HL-60/S4 treated with retinoic acid at 250 ng/mL for 4 days and 3 days (cell line): ENCODE results near the gene PRSS16.
"Not testable (repeated sequence)": the region's sequence is repeated elsewhere in the genome, so short reads cannot be mapped to it uniquely, and the experiment has no call there.

Experiments used
- in situ Hi-C: fragments of 300-500 bp; cut with MboI; formaldehyde crosslinking; loops from 2 replicates; pipeline ENCODE4 v1.7.0; 2022; ENCODE audit warnings: low sequenced_read_pairs

PRSS16 gene, protein sequence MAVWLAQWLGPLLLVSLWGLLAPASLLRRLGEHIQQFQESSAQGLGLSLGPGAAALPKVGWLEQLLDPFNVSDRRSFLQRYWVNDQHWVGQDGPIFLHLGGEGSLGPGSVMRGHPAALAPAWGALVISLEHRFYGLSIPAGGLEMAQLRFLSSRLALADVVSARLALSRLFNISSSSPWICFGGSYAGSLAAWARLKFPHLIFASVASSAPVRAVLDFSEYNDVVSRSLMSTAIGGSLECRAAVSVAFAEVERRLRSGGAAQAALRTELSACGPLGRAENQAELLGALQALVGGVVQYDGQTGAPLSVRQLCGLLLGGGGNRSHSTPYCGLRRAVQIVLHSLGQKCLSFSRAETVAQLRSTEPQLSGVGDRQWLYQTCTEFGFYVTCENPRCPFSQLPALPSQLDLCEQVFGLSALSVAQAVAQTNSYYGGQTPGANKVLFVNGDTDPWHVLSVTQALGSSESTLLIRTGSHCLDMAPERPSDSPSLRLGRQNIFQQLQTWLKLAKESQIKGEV

GRCh38 chr6:27247133-27247836, at the start of gene PRSS16:
Gene PRSS16, plus strand, starts transcription at chr6:27247701. Its CDS starts 37 bp downstream, at chr6:27247738.
- in situ Hi-C loops, result no loop called here

DNA sequence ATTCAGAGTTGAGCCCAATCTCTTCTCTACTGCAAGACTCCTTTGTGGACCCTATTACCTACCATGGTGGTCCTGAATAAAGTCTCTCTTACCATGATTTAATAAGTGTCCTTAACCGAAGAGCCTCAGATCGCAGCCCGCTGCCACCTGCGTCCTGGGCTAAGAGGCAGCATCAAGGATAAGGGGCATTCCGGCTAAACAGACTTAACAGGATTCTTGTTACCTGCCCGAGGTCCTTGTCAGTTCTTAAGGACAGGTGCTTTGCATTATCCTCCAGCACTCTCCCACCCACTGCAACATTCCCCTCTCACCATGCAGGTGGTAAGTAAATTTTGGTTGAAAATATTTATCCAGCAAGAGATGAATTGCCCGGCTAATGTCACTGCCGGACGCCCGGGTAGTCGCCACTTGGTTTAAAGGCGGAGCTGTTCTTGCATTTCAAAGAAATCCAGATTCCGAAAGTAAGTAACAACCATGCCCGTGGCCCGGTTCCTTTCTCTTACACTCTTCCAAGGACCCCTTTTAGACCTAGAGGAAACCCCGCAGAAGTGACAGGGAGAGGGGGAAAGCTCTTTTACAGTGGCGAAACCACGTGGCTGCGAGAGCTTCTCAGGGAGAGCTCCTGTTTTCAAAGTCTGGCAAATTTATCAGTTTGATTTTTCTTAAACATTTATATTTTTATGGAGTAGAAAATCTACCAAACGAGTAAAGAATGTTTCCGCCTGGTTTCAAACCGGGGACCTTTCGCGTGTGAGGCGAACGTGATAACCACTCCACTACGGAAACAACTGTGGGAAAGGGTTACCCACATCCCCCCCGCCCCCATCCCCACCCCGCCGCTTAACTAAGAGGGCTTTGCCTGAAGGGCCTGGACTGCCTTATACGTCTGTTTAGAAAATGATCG, 41.9 kb upstream of the PRSS16 start:
- in situ Hi-C loops, result no loop called here

- in situ Hi-C loops, result no loop called here
Observed at GRCh38 chr6:27206806-27207205, 40.7 kb upstream of the PRSS16 start.

- in situ Hi-C loops, result no loop called here
Observed at GRCh38 chr6:27208042-27208441, 39.5 kb upstream of the PRSS16 start.

GRCh38 chr6:27209196-27209595, 38.3 kb upstream of the PRSS16 start:
- in situ Hi-C loops, result no loop called here

DNA sequence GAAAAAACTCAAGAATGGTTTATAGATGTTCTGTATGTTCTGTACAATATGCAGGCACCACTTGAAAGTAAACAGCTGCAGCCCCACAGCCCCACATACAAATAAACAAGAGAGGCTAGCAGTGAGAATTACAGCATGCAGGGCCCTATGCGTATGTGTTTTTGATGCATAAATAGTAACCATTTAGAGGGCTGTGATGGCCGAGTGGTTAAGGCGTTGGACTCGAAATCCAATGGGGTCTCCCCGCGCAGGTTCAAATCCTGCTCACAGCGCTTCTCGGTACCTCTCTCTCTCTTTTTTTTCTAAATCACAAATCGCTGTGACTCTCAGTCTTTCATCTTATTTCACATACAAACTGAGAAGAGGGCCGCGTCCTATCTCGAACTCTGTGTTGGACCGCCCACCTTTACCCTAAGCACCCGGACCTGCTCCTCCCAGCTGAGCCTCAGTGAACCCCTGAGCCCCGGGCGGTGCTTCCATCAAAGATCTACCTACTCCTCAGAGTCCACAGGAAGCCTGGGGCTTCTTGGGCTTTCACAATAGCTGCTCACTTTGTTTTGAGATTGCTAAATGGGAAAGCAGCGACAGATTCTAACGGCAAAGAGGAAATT, 37.7 kb upstream of the PRSS16 start:
- in situ Hi-C loops, result no loop called here

DNA sequence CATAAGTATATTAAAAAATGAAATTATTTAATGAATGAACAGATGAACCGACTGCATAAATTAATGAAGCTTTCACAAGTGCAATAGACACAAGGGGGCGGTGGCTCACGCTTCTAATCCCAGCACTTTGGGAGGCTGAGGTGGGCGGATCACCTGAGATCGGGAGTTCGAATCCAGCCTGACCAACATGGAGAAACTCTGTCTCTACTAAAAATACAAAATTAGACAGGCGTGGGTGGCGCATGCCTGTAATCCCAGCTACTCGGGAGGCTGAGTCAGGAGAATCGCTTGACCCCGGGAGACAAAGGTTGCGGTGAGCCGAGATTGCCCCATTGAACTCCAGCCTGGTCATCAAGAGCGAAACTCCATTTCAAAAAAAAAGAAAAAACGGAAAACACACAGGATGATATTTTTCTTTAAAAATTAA, 34.4 kb upstream of the PRSS16 start:
- in situ Hi-C loops, result not testable (repeated sequence)

GRCh38 chr6:27213544-27214125, 33.9 kb upstream of the PRSS16 start:
- in situ Hi-C loops, result no loop called here

DNA sequence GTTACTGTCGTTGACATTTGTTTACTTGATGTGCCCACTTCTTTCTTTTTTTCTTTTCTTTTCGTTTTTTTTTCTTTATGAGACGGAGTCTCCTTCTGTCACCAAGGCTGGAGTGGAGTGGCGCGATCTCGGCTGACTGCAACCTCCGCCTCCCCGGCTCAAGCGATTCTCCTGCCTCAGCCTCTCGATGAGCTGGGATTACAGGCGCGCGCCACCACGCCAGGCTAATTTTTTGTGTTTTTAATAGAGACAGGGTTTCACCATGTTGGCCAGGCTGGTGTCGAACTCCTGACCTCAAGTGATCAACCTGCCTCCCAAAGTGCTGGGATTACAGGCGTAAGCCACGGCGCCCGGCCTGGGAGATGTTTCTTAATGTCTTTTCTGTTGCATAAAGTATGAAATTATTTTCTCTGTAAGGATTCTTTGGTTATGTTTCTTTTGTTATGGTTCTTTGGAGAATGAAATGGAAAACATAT, 33.3 kb upstream of the PRSS16 start:
- in situ Hi-C loops, result no loop called here

DNA sequence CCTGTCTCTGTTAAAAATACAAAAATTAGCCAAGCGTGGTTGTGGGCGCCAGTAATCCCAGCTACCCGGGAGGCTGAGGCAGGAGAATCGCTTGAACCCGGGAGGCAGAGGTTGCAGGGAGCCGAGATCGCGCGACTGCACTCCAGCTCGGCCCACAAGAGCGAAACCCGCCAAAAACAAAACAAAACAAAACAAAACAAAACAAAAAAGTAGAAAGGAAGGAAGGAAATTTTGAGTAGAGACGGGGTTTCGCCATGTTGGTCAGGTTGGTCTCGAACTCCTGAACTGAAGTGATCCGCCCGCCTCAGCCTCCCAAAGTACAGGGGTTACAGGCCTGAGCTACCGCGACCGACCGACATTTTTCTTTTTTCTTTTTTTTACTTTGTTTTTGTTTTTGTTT, 30.6 kb upstream of the PRSS16 start:
- in situ Hi-C loops, result no loop called here

GRCh38 chr6:27222971-27223370, 24.5 kb upstream of the PRSS16 start:
- in situ Hi-C loops, result not testable (repeated sequence)

GRCh38 chr6:27224729-27225128, 22.8 kb upstream of the PRSS16 start:
- in situ Hi-C loops, result no loop called here

DNA sequence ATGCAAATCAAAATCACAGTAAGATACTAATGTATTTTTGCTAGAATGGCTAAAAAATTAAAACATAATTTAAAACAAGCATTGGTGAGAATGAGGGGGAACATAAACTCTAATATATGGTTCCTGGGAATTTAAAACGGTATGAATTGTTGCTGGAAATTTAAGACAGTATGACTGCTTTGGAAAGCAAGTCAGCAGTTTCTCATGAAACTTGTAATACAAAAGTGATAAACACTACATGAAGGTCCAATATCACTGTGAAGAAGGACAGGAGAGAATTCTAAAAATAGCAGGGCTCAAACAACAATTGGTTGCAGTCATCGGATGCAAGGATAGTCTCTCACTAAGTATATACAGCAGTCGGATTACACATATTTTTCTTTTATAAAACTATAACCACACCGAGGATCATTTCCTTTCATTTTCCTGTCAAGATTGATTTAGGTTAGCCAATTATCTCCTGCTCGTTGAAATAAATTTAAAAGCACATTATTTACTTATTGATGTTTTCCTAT, 18.5 kb upstream of the PRSS16 start:
- in situ Hi-C loops, result no loop called here

GRCh38 chr6:27230758-27231111, 16.8 kb upstream of the PRSS16 start:
- in situ Hi-C loops, result no loop called here

DNA sequence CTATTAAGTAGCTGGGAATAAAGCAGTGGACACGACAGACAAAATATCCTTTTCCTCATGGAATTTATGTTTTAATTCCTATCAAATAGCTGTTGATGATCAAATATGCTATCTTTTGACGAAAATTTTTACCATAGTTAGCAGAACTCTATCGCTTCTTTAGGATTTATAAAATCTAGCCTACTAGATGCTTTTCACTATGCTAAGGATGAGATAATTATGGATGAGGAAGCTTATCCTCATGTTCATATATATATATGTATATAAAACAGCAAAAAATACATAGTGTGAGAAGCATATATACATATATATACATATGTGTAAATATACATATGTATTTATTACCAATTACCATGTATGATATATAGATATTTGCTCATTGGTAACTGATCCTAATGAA, 12.9 kb upstream of the PRSS16 start:
- in situ Hi-C loops, result no loop called here

- in situ Hi-C loops, result no loop called here
Observed at GRCh38 chr6:27237089-27237803, 10.3 kb upstream of the PRSS16 start.

GRCh38 chr6:27238010-27238983, 9.2 kb upstream of the PRSS16 start:
- in situ Hi-C loops, result no loop called here

GRCh38 chr6:27239258-27239657, 8.2 kb upstream of the PRSS16 start:
- in situ Hi-C loops, result no loop called here
